GM18499 (cell line): ENCODE results near the gene UCP2.

Source experiments
- ATAC-seq: cut with Tn5 transposase; IDR thresholded peaks from one replicate; pipeline ENCODE4 v1.9.1; 2021; ENCODE audit warnings: moderate number of reproducible peaks; ENCODE audit not compliant: insufficient read depth, unreplicated experiment

UCP2 gene

DNA sequence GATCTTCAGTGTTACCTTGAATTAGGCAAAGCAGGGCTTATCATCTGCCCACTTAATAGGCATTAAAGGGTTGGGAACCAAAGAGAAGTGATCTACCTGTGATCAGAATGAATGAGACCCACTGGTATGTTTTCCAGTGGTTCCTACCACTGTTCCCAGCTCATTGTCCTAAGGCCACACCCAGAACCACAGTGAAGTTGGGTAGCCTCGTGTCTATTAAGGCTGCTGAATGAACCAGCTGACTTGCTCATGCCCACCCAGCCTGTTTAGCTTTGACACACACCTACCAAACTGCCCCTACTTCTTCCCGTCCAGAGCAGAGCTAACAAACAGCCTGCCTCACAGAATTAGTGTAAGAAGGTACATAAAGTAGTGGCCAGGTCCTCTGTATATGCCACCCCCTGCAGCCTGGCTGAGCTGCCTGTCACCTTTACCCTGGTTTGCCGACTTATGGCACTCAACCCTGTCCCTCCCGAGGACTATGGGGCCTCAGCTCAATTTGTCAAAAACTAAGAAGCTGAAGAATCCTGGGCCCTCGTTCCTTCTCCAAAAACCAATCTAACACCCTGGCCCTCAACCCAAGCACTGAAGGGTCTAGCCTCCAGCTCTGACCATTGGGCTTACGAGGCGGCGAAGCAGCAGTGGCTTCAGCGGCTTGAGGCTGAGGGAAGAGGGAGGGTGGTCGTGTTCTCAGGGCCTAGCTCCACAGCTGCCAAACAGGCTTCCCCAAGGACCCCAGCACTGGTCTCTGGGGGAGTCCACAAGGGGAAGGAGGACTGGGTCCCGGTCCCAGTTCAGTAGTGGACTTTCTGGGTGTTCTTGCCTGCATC lies 9.8 kb downstream of the UCP2 start:
- no peak for ATAC-seq

DNA sequence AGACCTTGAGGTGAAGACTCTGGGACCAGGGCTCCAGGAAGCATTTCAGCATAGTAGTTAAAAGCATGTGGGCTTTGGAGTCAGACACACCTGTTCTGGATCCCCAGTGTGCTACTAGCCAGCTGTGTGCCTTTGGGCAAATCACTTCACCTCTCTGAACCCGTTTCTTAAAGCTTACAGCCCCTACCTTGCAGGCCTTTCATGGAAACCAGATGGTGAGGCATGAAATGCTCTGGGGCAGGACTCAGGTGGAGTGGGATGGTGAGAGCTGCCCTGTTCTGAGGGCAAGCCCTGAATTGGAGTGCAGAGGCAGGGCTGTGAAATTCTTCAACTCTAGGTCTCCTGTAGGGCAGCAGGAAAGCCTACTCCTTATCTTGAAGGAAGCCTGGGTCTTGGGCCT lies 10.5 kb downstream of the UCP2 start:
- ATAC-seq, result no peak

DNA sequence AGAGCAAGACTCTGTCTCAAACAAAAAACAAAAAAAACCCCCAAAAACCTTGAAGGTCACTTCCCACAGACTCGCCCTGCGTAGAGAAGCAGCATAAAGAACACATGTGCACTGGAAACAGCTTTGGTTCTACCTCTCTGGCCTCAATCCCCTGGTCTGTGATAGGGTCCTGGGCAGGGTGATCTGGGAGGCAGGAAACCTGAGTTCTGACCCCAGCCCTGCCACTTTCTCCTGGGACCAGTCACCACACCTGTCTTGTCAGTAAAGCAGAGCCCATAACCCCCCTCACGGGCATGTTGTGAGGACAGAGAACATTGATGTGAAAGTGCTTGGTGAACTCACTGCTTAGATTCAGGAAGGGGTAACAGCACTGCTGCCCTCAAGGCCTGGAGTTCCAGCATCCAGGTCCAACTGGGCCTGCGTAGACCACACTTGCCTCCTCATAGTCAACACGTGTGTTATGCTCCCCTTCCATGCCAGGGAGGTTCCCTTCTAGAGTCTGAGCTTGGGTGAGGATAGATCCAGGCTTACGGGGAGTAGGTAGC lies 11.4 kb downstream of the UCP2 start:
- ATAC-seq, result no peak

DNA sequence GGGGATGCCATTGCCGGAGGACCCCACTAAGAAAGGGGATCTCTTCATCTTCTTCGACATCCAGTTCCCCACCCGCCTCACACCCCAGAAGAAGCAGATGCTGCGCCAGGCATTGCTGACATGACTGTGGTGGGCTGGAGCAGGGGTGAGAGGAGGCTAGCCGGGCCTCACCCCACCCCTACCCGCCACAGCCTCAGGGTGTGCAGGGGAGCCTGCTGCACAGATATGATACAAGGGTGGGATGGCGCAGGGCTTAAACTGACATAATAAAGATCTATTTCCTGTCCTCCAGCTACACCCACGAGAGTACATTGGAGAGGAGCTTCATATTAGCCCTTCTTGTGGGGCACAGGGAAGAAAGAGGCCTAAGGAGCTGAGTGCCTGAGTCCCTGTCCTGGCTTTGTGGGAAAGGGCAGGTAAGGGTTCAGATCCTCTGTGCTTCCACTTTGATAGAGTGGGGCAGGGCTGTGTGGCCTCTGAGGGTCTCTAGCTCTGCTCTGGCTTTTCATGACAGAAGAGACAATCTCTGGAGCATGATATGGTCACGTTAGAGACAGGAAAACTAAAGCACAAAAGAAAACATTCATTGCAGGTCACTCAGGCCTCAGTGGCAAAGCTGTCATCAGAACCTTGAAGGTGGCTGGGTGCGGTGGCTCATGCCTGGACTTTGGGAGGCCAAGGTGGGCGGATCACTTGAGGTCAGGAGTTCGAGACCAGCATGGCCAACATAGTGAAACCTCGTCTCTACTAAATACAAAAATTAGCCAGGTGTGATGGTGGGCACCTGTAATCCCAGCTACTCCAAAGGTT lies 12.4 kb downstream of the UCP2 start:
- no peak for ATAC-seq

DNA sequence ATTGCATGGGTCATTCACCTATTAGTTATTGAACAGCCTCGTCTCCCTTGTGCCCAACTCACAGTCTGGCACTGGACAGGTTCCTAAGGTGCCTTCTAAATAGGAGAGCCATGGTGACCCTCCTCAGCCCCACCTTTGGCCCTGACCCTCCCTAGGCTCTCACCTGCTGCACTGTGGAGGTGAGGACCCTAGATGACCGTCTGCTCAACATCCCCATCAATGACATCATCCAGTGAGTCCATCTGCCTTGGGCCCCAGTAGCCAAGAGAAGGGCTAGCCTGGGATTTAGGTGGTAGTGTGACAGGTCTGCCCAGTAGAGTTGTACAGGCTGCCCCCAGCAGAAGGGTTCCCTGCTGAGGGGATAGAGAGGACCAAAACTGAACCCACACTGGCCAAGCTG lies 13.6 kb downstream of the UCP2 start:
- no peak for ATAC-seq

DNA sequence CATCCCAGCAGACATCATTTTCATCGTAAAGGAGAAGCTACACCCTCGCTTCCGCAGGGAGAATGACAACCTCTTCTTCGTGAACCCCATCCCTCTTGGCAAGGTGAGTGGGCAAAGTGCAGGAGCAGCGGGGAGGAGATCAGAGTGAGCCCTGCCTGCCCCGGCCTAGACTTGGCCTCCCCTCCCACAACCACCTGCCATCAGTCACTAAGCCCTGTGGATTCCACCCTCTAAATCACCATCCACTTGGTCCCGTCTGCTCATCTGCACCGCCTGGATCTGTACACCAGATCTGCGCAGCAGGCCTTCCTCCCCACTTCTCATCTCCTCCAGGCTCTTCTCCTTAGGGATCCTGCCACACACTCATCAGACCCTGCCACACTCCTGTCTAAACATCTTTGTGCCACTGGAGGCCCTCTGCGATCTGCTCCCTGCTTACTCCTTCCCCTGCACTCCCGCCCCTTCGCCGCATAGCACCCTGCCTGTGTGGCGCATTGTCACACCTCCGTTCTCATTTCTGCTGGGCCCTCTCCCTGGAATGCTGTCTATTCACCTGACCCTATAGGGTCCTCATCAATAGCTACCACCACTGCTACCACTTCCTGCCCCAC lies 14.2 kb downstream of the UCP2 start:
- ATAC-seq, result no peak

DNA sequence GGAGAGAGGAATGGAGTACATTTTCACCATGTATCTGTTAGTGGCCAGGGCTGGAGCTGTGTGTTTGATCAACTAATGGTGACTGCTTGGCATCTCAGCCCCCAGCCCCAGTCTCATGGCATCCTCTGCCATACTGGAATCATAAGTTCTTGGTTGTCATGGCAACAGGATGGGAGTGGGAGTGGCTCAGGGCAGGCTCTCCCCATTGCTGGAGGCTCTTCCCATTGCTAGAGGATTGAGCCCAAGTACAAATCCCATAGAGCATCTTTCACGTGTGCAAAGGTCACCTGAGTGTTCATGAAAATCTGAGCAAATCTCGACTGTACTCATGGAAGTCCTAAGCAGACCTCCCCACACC lies 16.9 kb downstream of the UCP2 start:
- no peak for ATAC-seq

DNA sequence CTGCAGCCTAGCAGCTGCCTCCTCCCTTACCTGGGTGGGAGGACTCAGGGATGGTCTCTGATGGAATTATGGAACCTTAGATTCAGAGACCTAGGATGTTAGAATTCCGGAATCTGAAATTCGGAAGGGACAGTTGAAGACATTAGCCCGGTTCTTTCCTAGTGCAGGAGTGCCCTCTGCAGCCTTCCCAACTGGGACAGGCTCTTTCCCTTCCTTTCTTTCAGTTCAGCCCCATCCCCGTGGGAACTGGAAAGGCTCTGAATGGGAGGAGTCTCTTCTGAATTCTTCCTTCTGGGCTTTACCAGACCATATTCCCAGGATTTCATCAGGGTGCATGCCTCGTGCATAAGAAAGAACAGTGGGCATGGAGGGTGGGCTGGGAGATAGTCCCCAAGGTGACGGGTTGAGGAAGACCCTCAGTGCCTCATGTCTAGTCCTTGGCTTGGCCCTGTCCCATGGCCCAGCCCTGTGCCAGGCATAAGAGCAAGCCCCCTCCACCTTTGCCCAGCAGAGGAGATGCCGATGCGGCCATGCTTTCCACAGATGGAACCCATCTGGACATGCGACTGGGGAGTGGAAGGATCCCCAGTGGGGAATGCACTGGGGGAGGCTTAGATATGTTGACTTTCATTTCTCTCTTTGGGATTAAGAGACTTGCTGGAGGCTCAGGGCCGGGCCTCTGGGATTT lies 17.4 kb downstream of the UCP2 start:
- no peak for ATAC-seq

DNA sequence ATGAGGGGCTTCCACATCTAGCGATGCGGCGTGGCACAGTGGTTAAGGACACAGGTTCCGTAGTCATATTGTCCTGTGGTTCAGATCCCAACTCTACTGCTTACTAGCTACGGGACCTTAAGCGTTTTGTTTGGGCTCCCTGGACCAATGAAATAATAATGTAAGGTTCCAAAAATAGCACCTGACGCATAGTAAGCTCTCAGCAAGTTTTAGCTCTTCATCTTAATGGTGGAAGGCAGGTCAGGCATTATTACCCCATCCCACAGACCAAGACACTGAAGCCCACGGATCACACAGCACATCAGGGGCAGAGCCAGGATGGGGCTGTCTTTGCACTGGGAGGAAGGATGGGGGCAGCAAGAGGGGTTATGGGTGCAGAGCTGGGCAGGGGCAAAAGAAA lies 18.8 kb downstream of the UCP2 start:
- no peak for ATAC-seq

DNA sequence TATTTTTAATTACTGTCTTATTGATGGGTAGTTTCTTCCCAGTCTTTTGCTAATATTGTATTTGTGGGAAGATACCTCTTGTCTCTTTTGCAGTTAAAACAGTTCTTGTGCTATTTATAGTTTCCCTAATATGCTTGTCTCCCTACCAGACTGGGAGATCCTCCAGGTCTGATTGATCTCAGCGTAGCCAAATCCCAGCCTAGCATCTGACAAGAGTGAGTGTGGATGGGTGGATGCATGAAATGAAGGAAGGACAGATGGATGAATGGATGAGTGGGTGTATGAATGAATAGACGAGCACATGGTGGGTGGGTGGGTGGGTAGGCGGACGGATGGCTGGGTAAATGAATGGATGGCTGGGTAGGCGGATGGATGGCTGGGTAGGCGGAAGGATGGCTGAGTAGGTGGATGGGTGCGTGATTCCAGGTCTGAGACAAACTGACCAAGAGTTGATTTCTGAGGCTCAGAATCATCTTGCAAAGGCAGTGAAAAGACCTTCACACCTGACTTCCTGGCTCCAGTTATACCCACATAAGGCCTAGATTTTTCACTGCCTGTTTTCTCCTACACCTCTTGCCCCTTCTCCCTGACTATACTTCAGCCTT lies 20.4 kb downstream of the UCP2 start:
- no peak for ATAC-seq

DNA sequence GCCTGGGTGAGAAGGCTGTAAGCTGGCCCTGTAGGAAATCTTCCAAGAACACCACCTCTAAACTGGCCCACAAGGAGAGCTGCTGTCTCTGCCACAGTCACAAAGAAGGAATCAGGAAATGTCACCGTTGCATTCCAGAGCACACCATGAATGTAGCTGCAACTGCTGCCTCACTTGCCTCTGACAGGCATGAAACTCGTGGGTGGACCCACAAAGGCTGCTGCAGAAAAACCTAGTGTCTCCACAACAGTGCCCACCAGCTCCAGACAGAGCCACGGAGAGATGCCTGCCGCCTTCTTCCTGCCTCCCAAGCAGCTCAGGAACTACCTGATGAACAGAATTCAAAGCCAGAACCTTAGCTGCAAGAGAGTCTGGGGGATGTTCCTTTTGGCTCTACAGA lies 21.3 kb downstream of the UCP2 start:
- ATAC-seq, result no peak

DNA sequence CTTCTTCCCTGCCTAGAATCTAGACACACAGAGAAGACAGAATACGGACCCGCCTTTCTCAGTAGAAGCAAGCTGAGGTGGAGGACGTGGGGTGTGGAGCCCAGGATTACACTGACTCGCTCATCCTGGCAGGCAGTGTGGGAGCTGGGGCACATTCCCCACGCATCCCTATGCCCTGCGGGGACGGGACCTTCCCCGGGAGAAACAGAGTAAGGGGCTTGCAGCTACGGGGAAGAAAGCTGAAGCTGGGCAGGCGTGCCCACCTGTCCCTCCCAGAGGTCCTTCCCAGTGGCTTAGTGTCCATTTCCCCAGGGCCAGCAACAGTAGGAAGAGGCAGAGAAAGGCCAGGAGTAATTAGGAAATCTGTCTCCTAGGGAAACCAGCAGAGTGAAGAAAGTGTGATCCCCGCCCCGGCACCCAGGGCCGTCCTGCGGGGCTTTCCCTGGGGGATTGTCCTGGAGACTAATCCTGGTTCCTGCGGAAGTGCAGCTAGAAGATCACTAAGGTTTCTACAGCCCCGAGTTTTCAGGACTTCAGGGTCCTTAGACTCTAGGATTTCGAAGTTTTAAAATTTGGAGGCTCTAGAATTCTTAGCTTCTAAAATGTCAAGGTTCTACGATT lies 24.0 kb downstream of the UCP2 start:
- ATAC-seq, result no peak

DNA sequence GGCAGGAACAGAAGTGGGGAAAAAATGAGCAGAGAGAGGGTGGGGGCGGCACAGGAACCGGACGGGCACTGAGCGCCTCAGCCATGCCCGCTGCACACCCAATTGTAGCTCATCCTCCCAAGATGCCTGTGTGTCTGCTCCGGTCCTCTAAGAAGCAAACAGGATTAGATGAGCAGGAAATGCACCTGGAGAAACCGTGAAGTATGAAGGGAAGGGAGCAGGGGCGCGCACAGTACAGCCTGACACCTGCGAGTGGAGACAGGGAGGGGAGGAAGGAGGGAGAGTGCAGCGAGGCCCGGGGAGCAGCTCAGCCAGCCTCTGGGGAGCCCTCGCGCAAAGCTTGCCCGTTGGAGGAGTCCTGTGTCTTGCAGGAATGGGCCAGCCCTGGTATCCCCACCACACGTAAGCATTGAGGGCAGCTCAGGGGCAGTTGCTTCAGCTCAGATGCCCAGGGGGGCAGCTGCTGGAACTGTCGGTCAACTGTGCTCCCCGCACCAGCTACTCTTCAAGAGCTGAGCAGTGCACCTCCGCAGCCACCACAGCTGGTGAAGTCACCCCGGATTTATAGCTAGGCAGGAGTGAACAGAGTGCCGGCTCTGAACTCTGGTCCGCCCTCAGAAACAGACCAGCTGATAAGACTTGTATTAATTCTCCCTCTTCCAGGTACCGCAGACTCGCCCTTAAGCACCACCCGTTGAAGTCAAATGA lies 24.8 kb downstream of the UCP2 start:
- no peak for ATAC-seq

DNA sequence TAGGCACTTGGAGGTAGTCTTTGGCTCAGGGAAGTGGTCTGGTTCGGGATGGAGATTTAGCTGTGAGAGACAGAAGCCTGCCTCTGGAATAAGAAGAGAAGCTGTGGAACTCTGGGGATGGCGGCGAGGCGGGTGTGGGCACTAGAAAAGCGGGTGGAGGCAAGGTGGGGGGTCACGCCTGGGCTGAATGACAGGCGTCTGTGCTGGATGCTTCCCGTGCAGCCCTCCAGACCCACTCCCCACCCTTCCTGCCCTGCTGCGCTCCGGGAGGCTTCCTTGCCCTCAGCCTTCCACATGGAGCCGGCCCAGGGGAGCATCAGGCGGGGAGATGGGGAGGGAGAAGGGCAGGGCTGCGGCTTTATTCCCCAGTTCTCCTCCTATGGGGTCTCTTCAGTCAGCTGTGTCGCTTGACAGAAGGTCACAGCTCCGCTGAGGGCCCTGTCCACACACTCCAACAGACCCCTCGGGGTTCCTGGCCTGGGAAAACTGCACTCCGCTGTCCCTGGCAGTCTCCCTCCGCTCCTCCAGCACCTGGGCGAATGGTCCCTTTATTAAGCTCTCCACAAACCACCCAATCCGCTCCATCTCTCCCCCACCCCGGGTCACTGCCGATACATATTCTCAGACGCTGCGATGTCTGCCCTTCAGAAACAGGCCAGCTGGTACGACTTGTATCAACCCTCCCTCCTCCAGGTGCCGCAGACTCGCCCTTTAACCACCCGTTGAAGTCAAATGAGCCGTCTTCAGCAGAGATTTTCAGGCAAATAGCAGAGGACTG lies 25.6 kb downstream of the UCP2 start:
- ATAC-seq, result no peak

DNA sequence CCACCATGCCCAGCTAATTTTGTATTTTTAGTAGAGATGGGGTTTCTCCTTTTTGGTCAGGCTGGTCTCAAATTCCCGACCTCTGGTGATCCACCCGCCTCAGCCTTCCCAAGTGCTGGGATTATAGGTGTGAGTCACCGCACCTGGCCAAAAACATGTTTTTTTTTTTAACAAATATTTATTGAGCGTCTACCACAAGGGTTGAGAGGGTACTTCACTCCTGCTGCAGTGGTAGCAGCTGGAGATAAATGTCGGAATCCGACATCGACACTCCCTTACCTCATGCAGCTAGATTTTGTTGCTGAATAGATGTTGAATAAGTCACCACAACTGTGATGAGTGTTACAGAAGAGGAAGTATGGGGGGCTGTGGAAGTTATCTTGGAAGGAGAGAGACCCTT lies 30.8 kb downstream of the UCP2 start:
- ATAC-seq, result no peak

DNA sequence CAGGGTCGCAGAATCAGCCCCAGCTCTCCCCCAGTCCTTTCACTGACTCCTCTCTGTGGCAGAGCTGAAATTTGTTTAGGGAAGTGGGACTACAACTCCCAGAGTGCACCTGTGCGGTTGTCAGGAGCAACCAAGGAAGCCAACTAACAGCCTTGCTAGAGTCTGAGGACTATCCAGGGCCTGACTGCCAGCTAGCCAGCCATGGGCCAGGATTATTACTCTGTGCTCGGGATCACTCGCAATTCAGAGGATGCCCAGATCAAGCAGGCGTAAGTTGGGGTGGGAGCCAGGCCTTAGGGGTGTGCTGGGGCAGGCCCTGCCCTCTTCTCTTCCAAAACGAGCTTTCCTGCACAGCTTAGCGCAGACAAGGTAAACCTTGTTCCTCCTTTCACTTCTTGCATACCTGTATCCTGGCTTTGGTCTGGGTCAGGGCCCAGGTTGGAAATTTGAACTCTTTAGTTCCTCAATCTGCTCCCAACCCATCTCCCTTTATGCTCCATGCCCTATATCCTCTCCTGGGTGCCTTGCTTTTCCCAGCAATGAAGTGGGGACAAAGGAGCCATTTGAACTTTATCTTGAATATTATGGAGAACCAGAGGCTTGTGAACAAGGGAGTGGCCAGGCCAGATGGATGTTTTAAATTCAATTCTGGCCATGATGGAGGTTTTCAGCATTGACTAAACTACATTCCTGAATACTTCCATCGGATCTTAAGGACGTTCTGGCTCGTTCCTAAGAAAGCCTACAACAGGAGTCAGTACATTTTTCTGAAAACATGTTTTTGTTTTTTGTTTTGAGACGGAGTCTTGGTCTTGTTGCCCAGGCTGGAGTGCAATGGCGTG lies 31.6 kb downstream of the UCP2 start, which contains the start of gene DNAJB13:
TSS of gene DNAJB13 (plus strand) at position 158 of the 842 bp plus-strand sequence. CDS start at position 202, 44 bp downstream.
- ATAC-seq, result no peak

DNA sequence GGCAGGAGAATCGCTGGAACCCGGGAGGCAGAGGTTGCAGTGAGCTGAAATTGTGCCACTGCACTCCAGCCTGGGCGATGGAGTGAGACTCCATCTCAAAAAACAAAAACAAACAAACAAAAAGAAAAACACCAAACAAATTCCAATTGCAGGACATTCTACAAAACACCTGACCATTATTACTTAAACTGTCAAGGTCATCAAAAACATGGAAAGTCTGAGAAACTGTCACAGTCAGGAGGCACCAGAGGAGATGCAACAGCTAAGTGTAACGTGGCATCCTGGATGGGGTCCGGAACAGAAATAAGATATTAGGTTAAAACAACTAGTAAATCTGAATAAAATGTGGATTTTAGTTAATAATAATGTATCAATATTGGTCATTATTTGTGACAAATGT lies 32.7 kb downstream of the UCP2 start:
- no peak for ATAC-seq
